ENCODE results near the gene SLC45A2.
"Not testable (repeated sequence)": the region's sequence is repeated elsewhere in the genome, so short reads cannot be mapped to it uniquely, and the experiment has no call there.

SLC45A2 gene

GRCh38 chr5:33964132-33964700 is 20.3 kb downstream of the SLC45A2 start:
- TF ChIP-seq, protein P1, sequence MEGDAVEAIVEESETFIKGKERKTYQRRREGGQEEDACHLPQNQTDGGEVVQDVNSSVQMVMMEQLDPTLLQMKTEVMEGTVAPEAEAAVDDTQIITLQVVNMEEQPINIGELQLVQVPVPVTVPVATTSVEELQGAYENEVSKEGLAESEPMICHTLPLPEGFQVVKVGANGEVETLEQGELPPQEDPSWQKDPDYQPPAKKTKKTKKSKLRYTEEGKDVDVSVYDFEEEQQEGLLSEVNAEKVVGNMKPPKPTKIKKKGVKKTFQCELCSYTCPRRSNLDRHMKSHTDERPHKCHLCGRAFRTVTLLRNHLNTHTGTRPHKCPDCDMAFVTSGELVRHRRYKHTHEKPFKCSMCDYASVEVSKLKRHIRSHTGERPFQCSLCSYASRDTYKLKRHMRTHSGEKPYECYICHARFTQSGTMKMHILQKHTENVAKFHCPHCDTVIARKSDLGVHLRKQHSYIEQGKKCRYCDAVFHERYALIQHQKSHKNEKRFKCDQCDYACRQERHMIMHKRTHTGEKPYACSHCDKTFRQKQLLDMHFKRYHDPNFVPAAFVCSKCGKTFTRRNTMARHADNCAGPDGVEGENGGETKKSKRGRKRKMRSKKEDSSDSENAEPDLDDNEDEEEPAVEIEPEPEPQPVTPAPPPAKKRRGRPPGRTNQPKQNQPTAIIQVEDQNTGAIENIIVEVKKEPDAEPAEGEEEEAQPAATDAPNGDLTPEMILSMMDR (IDR thresholded peaks at IDR 0.05; ENCODE audit: extremely low read depth, insufficient read depth, missing control alignments): no peak
- in situ Hi-C loops (cut with MboI; ENCODE audit: low pct_unique_long_range_greater_than_20kb, low sequenced_read_pairs, unreplicated experiment): loop anchor here (25.0 kb wide), 1 partner anchor 527 kb away; the partner anchor contains the start of gene TARS1

GRCh38 chr5:33958176-33958575 is 26.3 kb downstream of the SLC45A2 start:
- no peak for DNase-seq (ENCODE audit: low spot score)
- TF ChIP-seq, protein P1 (IDR thresholded peaks at IDR 0.05; ENCODE audit: extremely low read depth, insufficient read depth, missing control alignments): no peak
- in situ Hi-C loops (cut with MboI; ENCODE audit: low pct_unique_long_range_greater_than_20kb, low sequenced_read_pairs, unreplicated experiment): loop anchor here (25.0 kb wide), 1 partner anchor 521 kb away; the partner anchor contains the start of gene TARS1

More at GRCh38 chr5:33964132-33964700, 20.3 kb downstream of the SLC45A2 start:
- peak; percentile 24 for DNase-seq (ENCODE audit: low spot score)

DNA sequence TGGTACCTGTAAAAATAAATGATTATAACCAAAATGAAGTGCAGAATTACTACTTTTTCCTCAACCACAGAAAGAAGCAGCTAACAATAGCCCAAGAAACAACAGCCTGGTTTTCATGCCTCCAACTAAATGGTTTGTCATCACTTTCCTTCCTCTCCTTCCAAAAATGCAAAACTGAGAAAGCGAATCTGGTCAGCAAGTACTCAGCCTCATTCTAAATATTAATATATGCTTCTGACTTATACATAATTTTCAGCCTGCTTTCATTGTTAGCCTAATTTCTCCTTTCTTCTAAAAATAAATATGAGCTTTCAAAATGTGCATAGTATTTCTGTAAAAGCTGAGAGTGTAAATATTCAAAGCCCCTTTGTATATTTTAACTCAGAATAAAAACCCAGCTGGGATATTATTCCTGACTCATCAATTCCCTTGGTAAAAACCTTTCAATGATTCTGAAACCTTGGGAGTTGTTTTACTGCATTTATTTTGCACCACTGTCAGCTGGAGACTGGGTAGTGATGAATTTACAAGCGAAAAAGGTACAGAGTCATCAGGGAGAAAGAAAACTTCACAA is 26.8 kb downstream of the SLC45A2 start:
- TF ChIP-seq, protein P1 (IDR thresholded peaks at IDR 0.05; ENCODE audit: extremely low read depth, insufficient read depth, missing control alignments): no peak
- in situ Hi-C loops (cut with MboI; ENCODE audit: low pct_unique_long_range_greater_than_20kb, low sequenced_read_pairs, unreplicated experiment): loop anchor here (25.0 kb wide), 1 partner anchor 520 kb away; the partner anchor contains the start of gene TARS1
- no peak for DNase-seq (ENCODE audit: low spot score)

DNA sequence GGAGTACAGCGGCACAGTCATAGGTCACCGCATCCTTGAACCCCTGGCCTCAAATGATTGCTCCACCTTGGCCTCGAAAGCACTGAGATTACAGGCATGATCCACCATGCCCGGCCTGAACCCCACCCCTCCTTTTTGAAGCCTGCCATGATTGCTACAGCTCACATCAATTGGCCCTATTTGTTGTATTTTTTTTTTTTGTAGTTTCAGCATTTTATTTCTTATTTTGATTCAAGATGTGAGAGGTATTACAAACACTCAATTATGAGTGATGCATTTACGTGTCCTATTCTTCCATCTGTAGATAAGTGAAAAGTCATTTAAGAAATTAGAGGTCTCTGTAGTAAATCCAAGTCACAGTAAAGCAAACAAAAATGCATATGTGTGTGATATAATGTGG is 32.3 kb downstream of the SLC45A2 start:
- in situ Hi-C loops (cut with MboI; ENCODE audit: low pct_unique_long_range_greater_than_20kb, low sequenced_read_pairs, unreplicated experiment): loop anchor here (25.0 kb wide), 1 partner anchor 515 kb away; the partner anchor contains the start of gene TARS1
- DNase-seq (ENCODE audit: low spot score): not testable (repeated sequence)

- in situ Hi-C loops (cut with MboI; ENCODE audit: low pct_unique_long_range_greater_than_20kb, low sequenced_read_pairs, unreplicated experiment): no loop called here
- TF ChIP-seq, protein P1 (IDR thresholded peaks at IDR 0.05; ENCODE audit: extremely low read depth, insufficient read depth, missing control alignments): no peak
- no peak for DNase-seq (ENCODE audit: low spot score)
Observed at GRCh38 chr5:33944543-33945132, 39.9 kb downstream of the SLC45A2 start.

DNA sequence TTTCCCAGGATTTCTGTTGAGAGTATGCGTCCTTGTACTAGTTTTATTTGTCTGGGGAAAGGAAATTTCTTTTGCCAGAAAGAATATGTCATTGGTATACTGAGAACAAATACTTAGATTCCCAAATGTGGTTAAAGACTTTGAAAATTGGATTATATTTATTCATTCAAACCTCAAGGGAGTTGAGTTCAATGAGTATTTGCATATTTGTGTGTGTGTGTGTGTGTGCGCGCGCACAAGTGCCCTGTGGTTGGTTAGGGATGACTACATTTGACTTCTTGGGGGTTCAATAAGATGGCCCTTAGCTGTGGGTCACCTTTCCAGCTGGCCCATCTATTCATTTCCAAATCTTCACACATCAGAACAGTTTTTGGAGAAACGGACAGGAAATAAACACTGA is 43.4 kb downstream of the SLC45A2 start:
- in situ Hi-C loops (cut with MboI; ENCODE audit: low pct_unique_long_range_greater_than_20kb, low sequenced_read_pairs, unreplicated experiment): no loop called here
- TF ChIP-seq, protein P1 (IDR thresholded peaks at IDR 0.05; ENCODE audit: extremely low read depth, insufficient read depth, missing control alignments): no peak
- no peak for DNase-seq (ENCODE audit: low spot score)

Data from GM13977 (cell line).